Dermis blood vessel endothelial cell (primary cell): Measurements from ENCODE around the gene MYO5C. TPM values are rescaled to one million over a fixed set of nuclear protein-coding genes. Genes with fewer than 3 reads are reported as not detected.
"Not testable (repeated sequence)": the region's sequence is repeated elsewhere in the genome, so short reads cannot be mapped to it uniquely, and the experiment has no call there.

Source experiments
- DNase-seq: peaks from one replicate; pipeline ENCODE4 v3.0.0; 2010
- total RNA-seq: library from RNA; depleted of rRNA; stranded (reverse); fragments of >200 nt; gene quantifications from 2 replicates; pipeline ENCODE4 v1.2.3, GENCODE V29; 2014

Gene MYO5C
- total RNA-seq, 1 donor from 2014 or later: 44.2 TPM

GRCh38 chr15:52238989-52239525 is 56.5 kb downstream of the MYO5C start:
- DNase-seq: not testable (repeated sequence)

GRCh38 chr15:52238149-52238548 is 57.5 kb downstream of the MYO5C start:
- no peak for DNase-seq

- no peak for DNase-seq
Observed at GRCh38 chr15:52236013-52236412, 59.6 kb downstream of the MYO5C start.

- DNase-seq: no peak
Observed at GRCh38 chr15:52234596-52235541, 60.7 kb downstream of the MYO5C start.

GRCh38 chr15:52233405-52233804 is 62.2 kb downstream of the MYO5C start:
- no peak for DNase-seq

- DNase-seq: no peak
Observed at GRCh38 chr15:52232327-52232726, 63.3 kb downstream of the MYO5C start.

- DNase-seq: no peak
Observed at GRCh38 chr15:52230073-52230472, 65.5 kb downstream of the MYO5C start.

GRCh38 chr15:52228921-52229320 is 66.7 kb downstream of the MYO5C start:
- DNase-seq: no peak

- peak; percentile 91 for DNase-seq
Observed at GRCh38 chr15:52227456-52227855, 68.1 kb downstream of the MYO5C start.

GRCh38 chr15:52225230-52225629 is 70.4 kb downstream of the MYO5C start:
- DNase-seq: no peak

- no peak for DNase-seq
Observed at GRCh38 chr15:52224211-52224610, 71.4 kb downstream of the MYO5C start.

- DNase-seq: no peak
Observed at GRCh38 chr15:52221730-52222129, 73.9 kb downstream of the MYO5C start.

- no peak for DNase-seq
Observed at GRCh38 chr15:52220937-52221660, 74.5 kb downstream of the MYO5C start.

- no peak for DNase-seq
Observed at GRCh38 chr15:52220251-52220650, 75.4 kb downstream of the MYO5C start.

GRCh38 chr15:52218816-52219215 is 76.8 kb downstream of the MYO5C start:
- no peak for DNase-seq

- no peak for DNase-seq
Observed at GRCh38 chr15:52218371-52218770, 77.2 kb downstream of the MYO5C start.

GRCh38 chr15:52217186-52217585 is 78.4 kb downstream of the MYO5C start:
- peak; percentile 17 for DNase-seq

- no peak for DNase-seq
Observed at GRCh38 chr15:52214553-52214952, 81.1 kb downstream of the MYO5C start.

- no peak for DNase-seq
Observed at GRCh38 chr15:52213206-52213605, 82.4 kb downstream of the MYO5C start.

GRCh38 chr15:52208306-52208946 is 87.2 kb downstream of the MYO5C start:
- DNase-seq: peak; percentile 85

GRCh38 chr15:52207191-52207590 is 88.4 kb downstream of the MYO5C start:
- no peak for DNase-seq

- DNase-seq: no peak
Observed at GRCh38 chr15:52206446-52206845, 89.2 kb downstream of the MYO5C start.

- no peak for DNase-seq
Observed at GRCh38 chr15:52204657-52205056, 90.9 kb downstream of the MYO5C start.
